ENCODE measurements around the gene PIN4. TPM values are rescaled to one million over a fixed set of nuclear protein-coding genes. Genes with fewer than 3 reads are reported as not detected.

The PIN4 gene
- polyA plus RNA-seq, 1 donor from 2014 or later = 49.3 TPM

GRCh38 chrX:72240976-72241375 is 59.4 kb downstream of the PIN4 start:
- Histone ChIP-seq H3K9ac (ENCODE audit: low read length) (no peak overlapping the region), H2AFZ (ENCODE audit: low read depth, low read length) (no peak overlapping the region), H4K20me1 (ENCODE audit: insufficient read depth) (no peaks in the 10 kb centered on the region), H3K27me3 (ENCODE audit: insufficient read depth, low read depth, low read length) (no peaks in the 10 kb centered on the region), H3K4me2 (ENCODE audit: low read length) (no peak overlapping the region), H3K9me2 (ENCODE audit: insufficient read depth, low read length) (no peaks in the 10 kb centered on the region), H3K4me3 (ENCODE audit: low read length) (no peak overlapping the region), H3K27ac (ENCODE audit: low read length) (no peak overlapping the region), H3K36me3 (ENCODE audit: insufficient read depth, low read length) (no peaks in the 10 kb centered on the region), H3K9me3 (ENCODE audit: low read length) (no peaks in the 10 kb centered on the region), H3K79me2 (replicated peaks; ENCODE audit: insufficient read depth, low read length) (no peaks in the 10 kb centered on the region), H3F3A (ENCODE audit: insufficient read depth, low read length, poor library complexity, severe bottlenecking) (no peaks in the 10 kb centered on the region)
- TF ChIP-seq MXI1 (conservative IDR thresholded peaks at IDR 0.05; ENCODE audit: poor library complexity, severe bottlenecking) (no peak), POLR2AphosphoS5 (IDR thresholded peaks at IDR 0.05) (no peak), EZH2 (IDR thresholded peaks at IDR 0.05; ENCODE audit: borderline replicate concordance, insufficient read depth, low read length, poor library complexity, severe bottlenecking) (no peak), CTCF (IDR thresholded peaks at IDR 0.05; ENCODE audit: poor library complexity, severe bottlenecking) (no peak), EP300 (conservative IDR thresholded peaks at IDR 0.05; ENCODE audit: poor library complexity, severe bottlenecking) (no peak), TAF1 (IDR thresholded peaks at IDR 0.05; ENCODE audit: low read depth) (no peak), RAD21 (conservative IDR thresholded peaks at IDR 0.05) (no peak), SMC3 (conservative IDR thresholded peaks at IDR 0.05; ENCODE audit: poor library complexity) (no peak), REST (IDR thresholded peaks at IDR 0.05; ENCODE audit: borderline replicate concordance) (no peak)

GRCh38 chrX:72243472-72243871 is 61.9 kb downstream of the PIN4 start:
- Histone ChIP-seq H3K4me3 (ENCODE audit: low read length) (no peak overlapping the region), H2AFZ (ENCODE audit: low read depth, low read length) (no peak overlapping the region), H3K9me2 (ENCODE audit: insufficient read depth, low read length) (no peaks in the 10 kb centered on the region), H3F3A (ENCODE audit: insufficient read depth, low read length, poor library complexity, severe bottlenecking) (no peaks in the 10 kb centered on the region), H3K27ac (ENCODE audit: low read length) (no peak overlapping the region), H4K20me1 (ENCODE audit: insufficient read depth) (no peaks in the 10 kb centered on the region), H3K9ac (ENCODE audit: low read length) (no peak overlapping the region), H3K79me2 (replicated peaks; ENCODE audit: insufficient read depth, low read length) (no peaks in the 10 kb centered on the region), H3K36me3 (ENCODE audit: insufficient read depth, low read length) (no peaks in the 10 kb centered on the region), H3K27me3 (ENCODE audit: insufficient read depth, low read depth, low read length) (no peaks in the 10 kb centered on the region), H3K4me2 (ENCODE audit: low read length) (no peak overlapping the region), H3K9me3 (ENCODE audit: low read length) (no peaks in the 10 kb centered on the region)
- no peak for TF ChIP-seq EP300 (conservative IDR thresholded peaks at IDR 0.05; ENCODE audit: poor library complexity, severe bottlenecking)
- no peak for TF ChIP-seq TAF1 (IDR thresholded peaks at IDR 0.05; ENCODE audit: low read depth)
- no peak for TF ChIP-seq REST (IDR thresholded peaks at IDR 0.05; ENCODE audit: borderline replicate concordance)
- no peak for TF ChIP-seq SMC3 (conservative IDR thresholded peaks at IDR 0.05; ENCODE audit: poor library complexity)
- TF ChIP-seq POLR2AphosphoS5 (IDR thresholded peaks at IDR 0.05) = no peak
- TF ChIP-seq EZH2 (IDR thresholded peaks at IDR 0.05; ENCODE audit: borderline replicate concordance, insufficient read depth, low read length, poor library complexity, severe bottlenecking) = no peak
- no peak for TF ChIP-seq CTCF (IDR thresholded peaks at IDR 0.05; ENCODE audit: poor library complexity, severe bottlenecking)
- TF ChIP-seq MXI1 (conservative IDR thresholded peaks at IDR 0.05; ENCODE audit: poor library complexity, severe bottlenecking) = no peak
- TF ChIP-seq RAD21 (conservative IDR thresholded peaks at IDR 0.05) = no peak
